Tibial artery (tissue), 4 donors: ENCODE measurements around the gene MDH1B.

Experiments used
- DNase-seq, 2 donors: peaks; one replicate each; pipeline ENCODE4 v3.0.0-alpha.2; 2019
- H3K27ac ChIP-seq, 2 donors: fragments of 200-600 bp; sonication (generic) in 1 of 2; 1 replicate in 1 of 2; 2 replicates in 1 of 2; pipeline ENCODE4 v1.5.1; 2018 to 2019; ENCODE audit warnings: mild to moderate bottlenecking in 1 of 2
- H3K27me3 ChIP-seq, 2 donors: fragments of 200-600 bp; sonication (generic) in 1 of 2; one replicate each; pipeline versions ENCODE4 v1.5.1 to v1.6.0; 2016 to 2019
- H3K36me3 ChIP-seq, 3 donors: fragments of 200-600 bp; sonication (generic) in 2 of 3; one replicate each; pipeline ENCODE4 v1.5.1; 2016 to 2019; ENCODE audit warnings: mild to moderate bottlenecking in 2 of 3
- H3K4me1 ChIP-seq, 4 donors: fragments of 200-600 bp; sonication (generic) in 2 of 4; 1 replicate in 3 of 4; 2 replicates in 1 of 4; pipeline ENCODE4 v1.5.1; 2016 to 2019
- H3K4me3 ChIP-seq, 2 donors: fragments of 200-600 bp; sonication (generic) in 1 of 2; 1 replicate in 1 of 2; 2 replicates in 1 of 2; pipeline ENCODE4 v1.5.1; 2018 to 2019; ENCODE audit warnings: mild to moderate bottlenecking in 2 of 2
- H3K9me3 ChIP-seq, 3 donors: fragments of 200-600 bp; sonication (generic) in 1 of 3; one replicate each; pipeline ENCODE4 v1.5.1; 2016 to 2019
- intact Hi-C: fragments of 100-400 bp; cut with DNase I; formaldehyde crosslinking; loops from one replicate; pipeline ENCODE4 v1.15.0; 2023; ENCODE audit warnings: low total_unique reads
- TF ChIP-seq, protein P1 (sequence below), 2 experiments: fragments of 200-600 bp in 1 of 2; fragments of 450-650 bp in 1 of 2; IDR thresholded peaks; one replicate each; pipeline ENCODE4 v1.5.1; 2017 to 2019; ENCODE audit warnings: antibody characterized with exemption in 2 of 2, mild to moderate bottlenecking in 1 of 2, moderate library complexity in 1 of 2

MDH1B gene

DNA sequence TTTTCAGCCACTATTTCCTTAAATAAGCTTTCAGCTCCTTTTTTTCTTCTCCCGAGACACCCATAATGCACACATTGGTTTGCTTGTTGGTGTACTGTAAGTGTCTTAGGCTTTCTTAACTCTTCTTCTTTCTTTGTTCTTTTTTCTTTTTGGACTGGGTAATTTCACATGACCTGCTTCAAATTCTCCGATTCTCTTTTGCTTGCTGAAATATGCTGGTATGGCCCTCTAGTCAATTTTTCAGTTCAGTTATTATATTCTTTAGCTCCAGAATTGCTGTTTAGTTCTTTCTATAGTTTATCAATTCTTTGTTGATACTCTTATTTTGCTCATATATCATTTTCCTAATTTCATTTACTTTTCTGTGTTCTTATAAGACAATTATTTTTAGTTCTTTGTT, 15.5 kb upstream of the MDH1B start:
- intact Hi-C loops: no loop called here
- H3K36me3 ChIP-seq: peaks cover 75 to 81% (median 78%) of the 10 kb centered on the region in 3 donors
- TF ChIP-seq, protein P1, sequence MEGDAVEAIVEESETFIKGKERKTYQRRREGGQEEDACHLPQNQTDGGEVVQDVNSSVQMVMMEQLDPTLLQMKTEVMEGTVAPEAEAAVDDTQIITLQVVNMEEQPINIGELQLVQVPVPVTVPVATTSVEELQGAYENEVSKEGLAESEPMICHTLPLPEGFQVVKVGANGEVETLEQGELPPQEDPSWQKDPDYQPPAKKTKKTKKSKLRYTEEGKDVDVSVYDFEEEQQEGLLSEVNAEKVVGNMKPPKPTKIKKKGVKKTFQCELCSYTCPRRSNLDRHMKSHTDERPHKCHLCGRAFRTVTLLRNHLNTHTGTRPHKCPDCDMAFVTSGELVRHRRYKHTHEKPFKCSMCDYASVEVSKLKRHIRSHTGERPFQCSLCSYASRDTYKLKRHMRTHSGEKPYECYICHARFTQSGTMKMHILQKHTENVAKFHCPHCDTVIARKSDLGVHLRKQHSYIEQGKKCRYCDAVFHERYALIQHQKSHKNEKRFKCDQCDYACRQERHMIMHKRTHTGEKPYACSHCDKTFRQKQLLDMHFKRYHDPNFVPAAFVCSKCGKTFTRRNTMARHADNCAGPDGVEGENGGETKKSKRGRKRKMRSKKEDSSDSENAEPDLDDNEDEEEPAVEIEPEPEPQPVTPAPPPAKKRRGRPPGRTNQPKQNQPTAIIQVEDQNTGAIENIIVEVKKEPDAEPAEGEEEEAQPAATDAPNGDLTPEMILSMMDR (IDR thresholded peaks at IDR 0.05): no peak

DNA sequence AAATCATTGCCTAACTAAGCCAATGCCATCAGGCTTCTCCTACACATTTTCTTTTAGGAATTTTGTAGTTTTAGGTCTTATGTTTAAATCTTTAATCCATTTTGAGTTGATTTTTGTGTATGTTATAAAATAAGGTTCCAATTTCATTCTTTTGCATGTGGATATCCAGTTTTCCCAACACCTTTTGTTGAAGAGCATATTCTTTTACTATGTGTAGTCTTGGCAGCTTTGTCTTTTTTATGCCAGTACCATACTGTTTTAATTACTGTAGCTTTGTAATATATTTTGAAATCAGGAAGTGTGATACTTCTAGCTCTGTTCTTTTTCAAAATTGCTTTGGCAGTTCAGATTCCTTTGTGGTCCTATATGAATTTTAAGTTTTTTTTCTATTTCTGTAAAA, 11.3 kb upstream of the MDH1B start:
- Histone ChIP-seq H3K9me3 (peaks cover 0 to 13% (median 8%) of the 10 kb centered on the region in 3 donors), H3K27me3 (no peaks in the 10 kb centered on the region), H3K27ac (no peak overlapping the region), H3K4me3 (no peak overlapping the region), H3K36me3 (peaks cover 65 to 74% (median 71%) of the 10 kb centered on the region in 3 donors), H3K4me1 (no peaks in the 10 kb centered on the region)
- TF ChIP-seq, protein P1 (IDR thresholded peaks at IDR 0.05): no peak
- no peak for DNase-seq
- intact Hi-C loops: no loop called here

More for the DNA sequence above, 15.5 kb upstream of the MDH1B start:
- Histone ChIP-seq H3K4me1 (no peaks in the 10 kb centered on the region), H3K9me3 (peaks cover 0 to 13% (median 8%) of the 10 kb centered on the region in 3 donors), H3K4me3 (no peak overlapping the region), H3K27me3 (no peaks in the 10 kb centered on the region), H3K27ac (no peak overlapping the region)
- no peak for DNase-seq

- peaks cover 66 to 68% (median 67%) of the 10 kb centered on the region in 3 donors for H3K36me3 ChIP-seq
- intact Hi-C loops: no loop called here
Measured at GRCh38 chr2:206774871-206775270, 9.7 kb upstream of the MDH1B start.

GRCh38 chr2:206766057-206766930, 1.2 kb upstream of the MDH1B start:
- peaks cover 9 to 15% (median 10%) of the 10 kb centered on the region in 3 donors for H3K36me3 ChIP-seq
- H3K27ac ChIP-seq: peak overlapping the region; percentile 86 to 89
- peaks cover 0 to 42% (median 15%) of the 10 kb centered on the region in 4 donors for H3K4me1 ChIP-seq
- H3K9me3 ChIP-seq: no peaks in the 10 kb centered on the region
- peak overlapping the region; percentile 70 to 89 for H3K4me3 ChIP-seq
- intact Hi-C loops: no loop called here
- TF ChIP-seq, protein P1 (IDR thresholded peaks at IDR 0.05): no peak
- DNase-seq: no peak
- H3K27me3 ChIP-seq: no peaks in the 10 kb centered on the region

More at GRCh38 chr2:206774871-206775270, 9.7 kb upstream of the MDH1B start:
- no peaks in the 10 kb centered on the region for H3K27me3 ChIP-seq
- H3K4me3 ChIP-seq: no peak overlapping the region
- DNase-seq: no peak
- no peak overlapping the region for H3K27ac ChIP-seq
- H3K4me1 ChIP-seq: no peaks in the 10 kb centered on the region
- peaks cover 0 to 8% (median 7%) of the 10 kb centered on the region in 3 donors for H3K9me3 ChIP-seq
- TF ChIP-seq, protein P1 (IDR thresholded peaks at IDR 0.05): no peak

GRCh38 chr2:206764673-206765241, 371 bp downstream of the MDH1B start:
- Histone ChIP-seq H3K4me1 (peaks cover 0 to 42% (median 15%) of the 10 kb centered on the region in 4 donors), H3K4me3 (peak overlapping the region; percentile 70 to 89), H3K9me3 (no peaks in the 10 kb centered on the region), H3K27me3 (no peaks in the 10 kb centered on the region), H3K27ac (peak overlapping the region; percentile 86 to 89), H3K36me3 (peaks cover 0 to 4% (median 3%) of the 10 kb centered on the region in 3 donors)
- DNase-seq: no peak
- TF ChIP-seq, protein P1 (IDR thresholded peaks at IDR 0.05): no peak
- intact Hi-C loops: no loop called here
